WTC11 (cell line): Measurements from ENCODE around the gene APOL3.

Experiments
- CTCF ChIP-seq: fragments of 200-600 bp; IDR thresholded peaks from 2 replicates; pipeline ENCODE4 v1.8.0; 2022; ENCODE audit warnings: antibody characterized with exemption
- FOXJ3 ChIP-seq: sonication (generic); formaldehyde crosslinking; IDR thresholded peaks from 2 replicates; pipeline ENCODE4 v1.9.0; 2021; ENCODE audit warnings: missing genetic modification reagents, mild to moderate bottlenecking, borderline replicate concordance
- FOXP1 ChIP-seq: sonication (generic); formaldehyde crosslinking; IDR thresholded peaks from 2 replicates; pipeline ENCODE4 v1.8.0; 2022; ENCODE audit warnings: missing genetic modification reagents, mild to moderate bottlenecking, moderate library complexity, borderline replicate concordance
- SMAD4 ChIP-seq: sonication (generic); formaldehyde crosslinking; IDR thresholded peaks from 2 replicates; pipeline ENCODE4 v1.8.0; 2022; ENCODE audit warnings: mild to moderate bottlenecking, missing genetic modification reagents
- TEAD1 ChIP-seq: sonication (generic); formaldehyde crosslinking; IDR thresholded peaks from 2 replicates; pipeline ENCODE4 v1.8.0; 2022; ENCODE audit warnings: mild to moderate bottlenecking, missing genetic modification reagents
- TEAD4 ChIP-seq: sonication (generic); formaldehyde crosslinking; IDR thresholded peaks from 2 replicates; pipeline ENCODE4 v1.8.0; 2022; ENCODE audit warnings: mild to moderate bottlenecking, missing genetic modification reagents
- TF ChIP-seq, protein P1 (sequence below): sonication (generic); formaldehyde crosslinking; IDR thresholded peaks from 2 replicates; pipeline ENCODE4 v1.8.1; 2022; ENCODE audit warnings: mild to moderate bottlenecking, missing genetic modification reagents, moderate library complexity, borderline replicate concordance

DNA sequence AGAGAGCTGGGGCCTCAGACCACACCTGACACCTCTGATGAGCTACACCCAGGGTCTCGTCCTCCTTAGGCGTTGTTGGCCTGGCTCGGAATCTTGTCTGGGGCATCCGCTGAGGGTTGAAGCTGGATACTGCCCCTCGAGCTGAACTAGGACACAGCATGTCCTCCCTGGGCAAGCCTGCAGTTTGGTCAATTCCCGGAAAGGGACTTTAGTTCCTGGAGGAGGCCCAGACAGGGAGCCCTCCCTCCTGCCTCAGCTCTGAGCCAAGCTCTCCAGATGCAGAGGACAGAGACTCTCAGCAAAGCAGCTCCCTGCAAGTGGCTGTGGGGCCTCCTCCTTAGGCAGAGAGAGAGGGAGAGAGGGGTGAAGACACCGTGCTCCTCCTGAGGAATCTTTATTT lies 4.9 kb downstream of the APOL3 start:
- TF ChIP-seq CTCF (no peak), SMAD4 (CRISPR knock-in tag) (no peak), FOXJ3 (CRISPR knock-in tag) (no peak), TEAD4 (CRISPR knock-in tag) (no peak), TEAD1 (CRISPR knock-in tag) (no peak), FOXP1 (CRISPR knock-in tag) (no peak)
- TF ChIP-seq, protein P1, sequence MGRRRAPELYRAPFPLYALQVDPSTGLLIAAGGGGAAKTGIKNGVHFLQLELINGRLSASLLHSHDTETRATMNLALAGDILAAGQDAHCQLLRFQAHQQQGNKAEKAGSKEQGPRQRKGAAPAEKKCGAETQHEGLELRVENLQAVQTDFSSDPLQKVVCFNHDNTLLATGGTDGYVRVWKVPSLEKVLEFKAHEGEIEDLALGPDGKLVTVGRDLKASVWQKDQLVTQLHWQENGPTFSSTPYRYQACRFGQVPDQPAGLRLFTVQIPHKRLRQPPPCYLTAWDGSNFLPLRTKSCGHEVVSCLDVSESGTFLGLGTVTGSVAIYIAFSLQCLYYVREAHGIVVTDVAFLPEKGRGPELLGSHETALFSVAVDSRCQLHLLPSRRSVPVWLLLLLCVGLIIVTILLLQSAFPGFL (CRISPR knock-in tag), result no peak
